Subcutaneous adipose tissue (tissue), 4 donors: ENCODE measurements around the gene MRPL24. TPM values are rescaled to one million over a fixed set of nuclear protein-coding genes. Genes with fewer than 3 reads are reported as not detected.

Experiments
- total RNA-seq, 4 donors: library from RNA; depleted of rRNA; stranded (reverse); fragments of >200 nt; gene quantifications; one replicate each; pipeline ENCODE4 v1.1.0, GENCODE V29; 2016
- TF ChIP-seq, protein P1 (sequence below): fragments of 450-650 bp; IDR thresholded peaks from one replicate; pipeline ENCODE4 v1.5.1; 2016; ENCODE audit warnings: low read depth, mild to moderate bottlenecking, control low read depth, antibody characterized with exemption, moderate library complexity

Gene MRPL24
- total RNA-seq, 4 donors from 2014 or later, result 53.0 to 84.5 (median 74.0) TPM

DNA sequence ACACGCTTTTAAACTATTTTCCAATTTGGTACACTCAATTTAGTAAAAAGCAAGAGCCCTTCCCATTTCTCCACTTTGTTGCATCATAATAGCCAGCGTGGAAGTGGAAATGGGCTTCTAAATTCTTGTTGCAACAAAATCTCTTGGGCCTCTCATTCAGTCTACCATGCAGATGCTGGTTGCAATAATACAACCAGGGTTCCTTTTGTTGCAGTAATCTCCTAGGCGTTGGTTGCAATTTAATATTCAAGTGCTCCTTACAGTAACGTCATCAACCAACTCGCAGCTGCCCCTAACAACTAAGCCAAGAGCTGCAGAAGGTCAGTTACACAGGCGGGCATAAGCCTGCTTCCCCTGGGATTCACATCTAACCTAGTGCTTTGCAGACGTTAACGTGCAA, 13.3 kb upstream of the MRPL24 start:
- TF ChIP-seq, protein P1, sequence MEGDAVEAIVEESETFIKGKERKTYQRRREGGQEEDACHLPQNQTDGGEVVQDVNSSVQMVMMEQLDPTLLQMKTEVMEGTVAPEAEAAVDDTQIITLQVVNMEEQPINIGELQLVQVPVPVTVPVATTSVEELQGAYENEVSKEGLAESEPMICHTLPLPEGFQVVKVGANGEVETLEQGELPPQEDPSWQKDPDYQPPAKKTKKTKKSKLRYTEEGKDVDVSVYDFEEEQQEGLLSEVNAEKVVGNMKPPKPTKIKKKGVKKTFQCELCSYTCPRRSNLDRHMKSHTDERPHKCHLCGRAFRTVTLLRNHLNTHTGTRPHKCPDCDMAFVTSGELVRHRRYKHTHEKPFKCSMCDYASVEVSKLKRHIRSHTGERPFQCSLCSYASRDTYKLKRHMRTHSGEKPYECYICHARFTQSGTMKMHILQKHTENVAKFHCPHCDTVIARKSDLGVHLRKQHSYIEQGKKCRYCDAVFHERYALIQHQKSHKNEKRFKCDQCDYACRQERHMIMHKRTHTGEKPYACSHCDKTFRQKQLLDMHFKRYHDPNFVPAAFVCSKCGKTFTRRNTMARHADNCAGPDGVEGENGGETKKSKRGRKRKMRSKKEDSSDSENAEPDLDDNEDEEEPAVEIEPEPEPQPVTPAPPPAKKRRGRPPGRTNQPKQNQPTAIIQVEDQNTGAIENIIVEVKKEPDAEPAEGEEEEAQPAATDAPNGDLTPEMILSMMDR, result no peak

DNA sequence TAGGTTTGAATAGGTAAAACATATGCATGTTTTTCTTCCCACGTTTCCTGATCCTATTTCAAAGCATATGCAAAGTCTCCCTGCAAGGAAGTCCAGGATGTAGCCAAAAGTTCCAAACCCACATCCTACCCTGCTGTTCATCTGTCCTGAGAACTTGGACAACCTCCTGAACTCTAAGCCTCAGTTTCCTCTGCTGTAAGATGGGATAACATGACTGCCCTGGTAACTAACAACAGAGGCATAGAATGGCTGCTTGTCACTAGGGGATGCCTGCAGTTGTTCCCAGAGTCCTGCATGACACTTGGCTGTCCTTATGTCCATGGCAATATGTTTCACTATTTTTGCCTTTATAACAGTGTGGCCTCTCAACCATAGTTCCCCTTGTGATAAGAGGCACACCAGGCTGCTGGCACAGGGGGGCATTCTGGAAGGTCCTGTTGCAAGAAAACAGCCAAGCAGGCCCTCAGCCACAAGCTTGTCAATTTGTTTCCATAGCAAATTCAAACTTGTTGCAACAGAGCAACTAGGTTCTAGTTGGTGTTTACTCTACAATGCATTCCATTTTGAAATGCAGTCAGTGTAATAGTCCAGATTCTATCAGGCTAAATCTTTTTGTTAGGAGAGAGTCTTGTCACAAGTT, 12.1 kb upstream of the MRPL24 start:
- TF ChIP-seq, protein P1, result no peak

DNA sequence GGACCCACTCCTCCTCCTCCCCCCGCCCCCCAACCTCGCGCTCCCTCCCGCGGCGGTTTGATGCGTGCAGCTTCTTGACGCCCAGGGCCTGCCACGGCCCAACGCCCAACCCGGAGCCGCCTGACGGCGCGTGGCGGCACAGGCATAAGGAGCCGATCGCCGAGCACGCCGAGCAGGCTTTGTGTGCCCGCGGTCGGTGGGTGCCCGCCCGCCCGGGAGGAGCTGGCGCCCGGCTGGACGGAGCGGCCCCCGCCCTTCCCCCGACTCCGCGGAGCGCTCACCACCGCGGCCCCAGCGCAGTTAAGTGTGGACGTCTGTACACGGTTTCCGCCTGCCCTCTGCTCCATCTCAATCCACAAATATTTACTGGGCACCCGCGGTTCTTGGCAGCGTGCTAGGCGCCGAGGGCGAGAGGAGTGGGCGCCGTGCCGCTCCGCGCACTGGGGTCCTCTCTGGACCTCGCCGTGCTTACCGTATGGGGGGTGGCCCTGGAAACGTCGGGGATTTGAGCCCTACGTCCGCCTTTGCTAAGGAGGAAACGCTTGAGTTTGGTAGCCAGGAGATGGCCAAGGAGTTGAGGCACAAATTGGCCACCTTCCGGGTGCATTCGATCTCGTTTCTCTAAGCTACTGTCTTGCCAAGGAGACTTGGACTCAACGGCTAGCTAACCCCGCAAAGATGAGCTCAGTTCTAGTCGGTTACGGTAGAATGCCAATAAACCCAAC, 11.0 kb upstream of the MRPL24 start:
- TF ChIP-seq, protein P1, result no peak

DNA sequence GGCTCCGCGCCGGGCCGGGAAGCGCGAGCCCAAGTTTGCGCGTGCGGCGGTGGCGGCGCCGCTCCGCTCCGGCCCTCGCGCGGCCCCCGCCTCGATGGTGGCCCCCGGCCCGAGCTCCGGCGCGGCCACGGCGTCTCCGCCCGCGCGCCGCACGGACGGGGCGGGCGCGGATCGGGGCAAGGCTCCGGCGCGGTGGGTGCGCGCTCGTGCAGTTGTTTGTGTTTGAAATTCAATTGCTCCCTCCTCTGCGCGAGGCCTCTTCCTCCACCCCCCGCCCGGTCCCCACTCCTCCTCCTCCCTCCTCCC, 10.5 kb upstream of the MRPL24 start, which contains the start of gene HDGF:
HDGF (minus strand) TSS at position 225 of the 306 bp plus-strand sequence. CDS start 246 bp downstream, outside the sequence.
- TF ChIP-seq, protein P1, result no peak

DNA sequence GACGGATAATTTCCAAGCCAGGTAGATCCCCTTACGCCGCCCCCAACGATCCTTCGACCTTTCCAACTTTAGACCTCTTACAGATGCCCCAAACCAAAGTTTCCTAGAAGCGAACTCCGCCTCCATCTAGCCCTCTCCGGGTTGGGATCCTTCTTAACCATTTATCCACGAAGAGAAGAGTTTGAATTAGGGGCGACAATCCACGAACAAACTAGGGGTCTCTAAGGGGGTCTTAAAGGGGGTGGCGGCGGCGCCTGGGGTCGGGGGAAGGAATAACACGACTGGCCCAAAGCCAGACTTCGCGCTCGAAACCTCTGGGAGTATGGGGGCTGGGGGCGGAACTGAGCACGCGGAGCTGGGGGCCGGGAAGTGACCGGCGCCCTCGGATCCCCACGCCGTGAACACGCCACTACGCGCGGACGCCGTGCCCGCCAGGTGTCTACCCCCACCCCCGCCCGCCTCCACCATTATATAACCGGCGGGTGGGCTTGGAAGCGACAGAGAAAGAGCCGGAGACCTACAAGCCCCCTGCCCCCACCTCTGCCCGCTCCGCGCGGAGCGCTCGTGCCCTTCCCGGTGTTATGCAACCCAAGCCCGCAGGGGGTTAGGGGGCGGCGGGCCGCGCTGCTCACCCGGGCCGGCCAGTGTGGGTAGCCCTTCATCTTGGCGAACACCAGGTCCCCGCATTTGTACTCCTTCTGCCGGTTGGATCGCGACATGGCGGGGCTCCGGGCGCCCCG, 10.0 kb upstream of the MRPL24 start:
- TF ChIP-seq, protein P1, result no peak

DNA sequence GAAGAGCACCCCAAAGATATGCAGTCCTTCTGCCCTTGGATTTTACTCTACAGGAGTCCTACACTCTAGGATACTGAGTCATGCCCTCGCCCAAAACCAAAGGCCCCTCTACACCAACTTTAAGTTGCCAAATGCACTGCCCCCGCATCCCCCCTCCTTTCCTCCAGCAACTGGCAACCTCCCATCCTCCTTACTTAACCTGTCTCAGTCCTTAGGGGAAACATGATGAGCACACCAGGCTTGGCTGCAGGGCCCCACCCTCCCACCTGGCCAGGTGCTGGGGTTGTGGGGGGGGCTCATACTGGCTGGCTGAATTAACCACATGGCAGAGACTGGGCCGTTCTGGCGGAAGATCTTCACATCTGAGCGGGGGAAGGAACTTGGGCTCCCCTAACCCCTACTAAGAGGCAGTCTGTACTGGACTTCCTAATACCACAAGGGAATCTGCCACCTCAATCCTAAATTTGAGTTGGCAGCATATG, 9.3 kb upstream of the MRPL24 start:
- TF ChIP-seq, protein P1, result no peak
